GM20431 (cell line): ENCODE results near the gene ZNF148.

Experiments
- in situ Hi-C: fragments of 300-500 bp; cut with MseI, MboI; formaldehyde crosslinking; loops from one replicate; pipeline ENCODE4 v1.15.0; 2020; ENCODE audit warnings: low sequenced_read_pairs; ENCODE audit not compliant: unreplicated experiment

Gene ZNF148

DNA sequence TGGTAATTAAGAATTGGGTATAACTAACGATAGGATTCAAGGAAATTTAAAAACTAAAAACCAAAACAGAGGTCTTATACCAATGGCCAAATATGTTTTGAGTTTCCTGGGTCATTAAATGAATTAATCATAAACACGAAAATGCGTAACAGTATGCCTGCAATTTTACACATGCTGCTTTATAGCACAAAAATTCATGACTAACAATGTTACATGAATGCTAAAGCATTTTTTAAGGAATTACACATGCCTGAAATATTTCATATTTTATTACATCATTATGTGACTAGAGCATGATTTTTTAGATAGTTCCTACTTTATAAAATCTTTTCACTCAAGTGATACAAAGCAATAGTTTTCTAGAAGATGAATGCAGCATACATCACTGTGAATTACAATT, 74.7 kb downstream of the ZNF148 start:
- in situ Hi-C loops: no loop called here

DNA sequence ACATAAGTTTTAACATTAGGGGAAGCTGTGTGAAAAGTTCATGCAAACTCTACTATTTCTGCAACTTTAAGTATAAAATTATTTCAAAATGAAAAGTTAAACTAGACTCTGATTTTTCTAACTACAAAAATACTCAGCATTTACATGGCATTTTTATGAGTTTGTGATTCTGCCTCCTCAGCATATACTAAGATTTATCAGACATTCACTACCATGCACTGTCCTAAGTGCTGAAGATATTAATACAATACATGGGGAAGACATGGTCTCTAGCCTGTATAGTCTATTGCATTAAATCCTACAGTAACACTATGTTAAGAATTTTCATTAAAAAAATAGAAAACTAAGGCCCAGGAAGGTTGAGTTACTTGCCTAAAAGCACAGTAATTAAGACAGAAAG, 80.7 kb downstream of the ZNF148 start:
- in situ Hi-C loops: no loop called here

DNA sequence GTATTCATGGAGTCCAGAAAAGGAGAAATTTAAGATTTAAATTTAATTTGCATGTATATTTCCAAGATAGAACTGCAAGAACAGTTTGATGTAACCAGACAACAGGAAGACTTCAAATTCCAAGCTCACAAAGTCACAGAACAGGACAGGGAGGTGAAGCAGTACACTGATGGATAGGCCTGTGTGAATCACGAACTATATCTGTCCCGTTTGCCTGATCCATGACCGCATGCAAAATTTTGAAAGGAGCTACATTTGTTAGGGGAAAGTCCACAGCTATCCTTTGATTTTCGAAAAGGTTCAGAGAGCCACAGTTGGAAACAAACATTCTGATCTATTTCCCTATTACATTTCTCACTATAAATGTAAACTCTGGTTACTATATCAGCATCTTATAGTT, 83.1 kb downstream of the ZNF148 start:
- in situ Hi-C loops: no loop called here

DNA sequence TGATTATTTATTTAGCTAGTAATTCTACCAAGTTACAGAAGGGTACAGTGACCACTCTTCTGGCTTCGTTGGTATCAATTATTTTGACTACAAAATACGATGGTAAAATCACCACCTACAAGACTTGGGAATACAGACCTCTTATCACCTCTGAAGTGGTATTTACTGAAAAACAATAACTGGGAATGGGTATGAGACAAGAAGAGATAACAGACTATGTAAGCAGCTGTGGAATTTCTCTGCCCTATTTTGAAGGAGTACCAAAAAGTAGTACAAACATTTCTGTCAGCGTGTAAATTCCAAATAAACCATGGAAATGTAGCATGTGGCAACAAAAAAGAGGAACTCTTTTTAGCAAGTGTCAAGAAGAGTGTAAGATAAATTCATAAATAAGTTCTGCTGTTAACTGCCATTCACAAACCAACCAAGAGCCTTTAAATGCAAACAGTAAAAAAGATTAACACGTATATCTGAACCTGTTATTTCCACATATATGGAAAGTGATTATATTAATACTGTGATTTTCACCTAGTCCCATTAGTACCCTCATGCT, 85.6 kb downstream of the ZNF148 start:
- in situ Hi-C loops: no loop called here

DNA sequence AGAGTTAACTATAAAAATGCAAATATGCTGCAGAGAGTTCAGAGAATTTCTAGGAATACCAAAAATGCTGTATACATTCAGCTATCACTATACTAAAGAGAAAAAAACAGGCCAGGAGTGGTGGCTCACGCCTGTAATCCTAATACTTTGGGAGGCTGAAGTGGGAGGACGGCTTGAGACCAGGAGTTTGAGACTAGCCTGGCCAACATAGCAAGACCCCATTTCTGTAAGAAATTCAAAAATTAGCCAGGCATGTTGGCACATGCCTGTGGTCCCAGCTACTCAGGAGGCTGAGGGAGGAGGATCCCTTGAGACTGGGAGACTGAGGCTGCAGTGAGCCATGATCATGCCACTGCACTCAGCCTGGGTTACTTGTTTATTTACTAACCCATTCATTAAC, 87.9 kb downstream of the ZNF148 start:
- in situ Hi-C loops: no loop called here

DNA sequence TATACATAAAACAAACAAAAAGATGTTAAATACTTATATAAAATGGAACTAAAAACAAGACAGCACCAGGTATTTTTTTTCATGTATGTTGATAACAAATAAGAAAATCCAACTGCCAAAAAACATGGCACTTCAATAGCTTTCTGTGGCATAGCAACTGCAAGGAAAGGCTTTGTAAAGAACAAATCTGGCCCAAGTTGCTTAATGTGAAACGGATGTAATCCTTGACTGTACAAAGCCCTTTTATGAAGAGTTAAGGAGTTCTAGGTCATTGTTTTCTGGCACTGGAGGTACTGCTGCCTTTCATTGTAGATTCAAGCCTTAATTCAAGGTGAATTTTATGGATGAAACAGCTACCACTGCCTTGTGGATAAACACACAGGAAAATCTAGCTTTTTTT, 93.7 kb downstream of the ZNF148 start:
- in situ Hi-C loops: no loop called here

DNA sequence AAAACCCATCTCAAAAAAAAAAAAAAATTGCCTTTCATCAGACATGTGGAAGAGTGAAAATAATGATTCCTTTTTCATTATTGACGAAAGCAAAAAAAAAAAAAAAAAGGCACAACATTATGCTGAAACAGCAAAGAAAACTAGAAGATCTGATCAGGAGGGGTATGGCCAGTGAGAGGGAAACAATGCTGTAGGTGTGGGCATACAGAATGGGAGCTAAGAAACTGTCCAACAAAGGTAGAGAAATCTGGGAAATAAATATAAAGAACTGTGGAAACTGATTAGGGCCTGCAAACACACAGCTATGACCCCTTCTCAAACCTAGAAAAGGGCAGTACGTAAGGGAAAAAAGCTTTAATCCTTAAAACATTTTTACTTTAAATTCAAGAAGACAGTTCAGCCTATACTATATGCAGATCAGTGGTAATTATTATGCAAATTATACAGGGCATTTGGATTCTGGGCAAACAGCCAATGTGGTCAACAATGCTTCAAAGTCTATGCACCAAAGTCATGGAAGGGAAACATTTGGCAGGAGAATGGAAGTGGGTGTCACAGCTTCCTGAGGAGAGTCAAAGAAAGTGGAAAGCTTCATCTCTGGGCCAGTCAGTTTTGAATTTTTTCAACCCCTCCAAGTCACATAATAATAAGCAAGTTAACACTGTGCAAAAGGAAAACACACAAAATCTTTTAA, 94.3 kb downstream of the ZNF148 start:
- in situ Hi-C loops: no loop called here

DNA sequence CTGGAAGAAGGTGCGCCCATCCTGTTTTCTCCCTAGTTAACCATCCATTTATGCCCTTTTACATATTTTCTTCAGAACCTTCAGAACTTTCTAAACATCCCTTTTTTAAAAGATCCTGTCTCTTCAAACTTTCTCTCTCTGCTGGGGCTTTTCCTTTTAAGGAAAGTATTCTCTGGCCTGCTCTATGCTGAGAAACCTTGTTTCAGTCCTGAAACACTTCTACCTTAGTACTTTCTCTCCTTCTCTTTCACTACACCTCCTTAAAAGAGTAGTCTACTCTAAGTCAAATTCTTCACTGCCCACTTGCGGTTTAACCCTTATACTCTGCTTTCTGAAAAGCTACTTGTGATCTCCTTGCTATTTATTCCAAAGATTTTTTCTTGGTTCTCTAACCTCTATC, 97.0 kb downstream of the ZNF148 start:
- in situ Hi-C loops: no loop called here

DNA sequence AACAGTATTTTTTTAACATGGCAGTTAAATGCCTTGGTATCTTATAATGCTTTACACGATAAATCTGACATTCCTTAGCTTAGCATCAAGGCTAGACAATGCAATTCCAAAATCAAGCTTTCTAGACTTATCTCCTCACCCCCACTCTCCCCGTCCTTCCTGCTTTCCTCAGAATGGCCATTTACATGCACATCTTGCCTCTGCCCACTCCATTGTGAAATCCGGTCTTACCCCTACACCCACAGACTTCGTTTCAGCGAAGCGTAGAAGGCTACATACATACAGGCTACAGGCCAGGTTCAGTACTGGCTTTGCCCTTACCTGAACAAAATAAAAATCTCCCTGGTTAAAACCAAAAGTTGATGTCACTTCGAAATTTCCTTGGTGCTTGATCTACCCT, 104.0 kb downstream of the ZNF148 start:
- in situ Hi-C loops: no loop called here

DNA sequence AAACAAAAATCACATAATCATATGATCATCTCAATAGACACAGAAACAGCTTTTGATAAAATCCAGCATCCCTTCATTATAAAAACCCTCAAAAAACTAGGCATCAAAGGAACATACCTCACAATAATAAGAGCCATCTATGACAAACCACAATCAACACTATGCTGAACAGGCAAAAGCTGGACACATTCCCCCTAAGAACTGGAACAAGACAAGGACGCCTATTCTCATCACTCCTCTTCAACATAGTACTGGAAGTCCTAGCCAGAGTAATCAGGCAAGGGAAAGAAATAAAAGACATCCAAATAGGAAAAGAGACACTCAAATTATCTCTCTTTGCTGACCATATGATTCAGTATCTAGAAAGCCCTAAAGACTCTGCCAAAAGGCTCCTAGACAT, 107.7 kb downstream of the ZNF148 start:
- in situ Hi-C loops: no loop called here

DNA sequence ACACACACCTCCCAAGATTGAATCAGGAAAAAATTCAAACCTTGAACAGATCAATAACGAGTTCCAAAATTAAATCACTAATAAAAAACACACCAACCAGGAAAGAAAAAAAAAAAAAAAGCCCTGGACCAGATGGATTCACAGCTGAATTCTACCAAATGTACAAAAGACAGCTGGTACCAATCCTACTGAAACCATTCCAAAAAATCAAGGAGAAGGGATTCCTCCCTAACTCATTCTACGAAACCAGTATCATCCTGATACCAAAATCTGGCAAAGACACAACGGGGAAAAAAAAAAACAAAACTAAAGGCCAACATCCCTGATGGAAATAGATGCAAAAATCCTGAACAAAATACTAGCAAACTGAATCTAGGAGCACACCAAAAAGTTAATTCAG, 108.2 kb downstream of the ZNF148 start:
- in situ Hi-C loops: no loop called here

DNA sequence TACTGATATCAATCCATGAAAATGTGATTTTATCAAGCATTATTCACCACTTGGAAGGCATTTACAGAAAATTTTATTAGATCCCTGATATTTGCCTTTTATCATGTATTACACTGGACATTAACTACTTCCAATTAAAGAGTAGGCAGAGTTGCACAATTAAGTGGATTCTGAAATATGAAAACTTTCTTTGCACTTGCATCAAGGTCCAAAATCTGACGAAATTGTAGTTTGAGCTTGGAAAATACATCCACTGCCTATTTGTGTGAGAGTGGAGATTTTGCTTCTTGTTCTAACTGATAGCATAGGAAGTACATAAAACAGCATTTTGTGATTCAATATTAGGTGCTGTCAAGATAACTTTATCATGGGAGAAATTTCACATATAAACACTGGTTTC, 113.0 kb downstream of the ZNF148 start:
- in situ Hi-C loops: no loop called here

DNA sequence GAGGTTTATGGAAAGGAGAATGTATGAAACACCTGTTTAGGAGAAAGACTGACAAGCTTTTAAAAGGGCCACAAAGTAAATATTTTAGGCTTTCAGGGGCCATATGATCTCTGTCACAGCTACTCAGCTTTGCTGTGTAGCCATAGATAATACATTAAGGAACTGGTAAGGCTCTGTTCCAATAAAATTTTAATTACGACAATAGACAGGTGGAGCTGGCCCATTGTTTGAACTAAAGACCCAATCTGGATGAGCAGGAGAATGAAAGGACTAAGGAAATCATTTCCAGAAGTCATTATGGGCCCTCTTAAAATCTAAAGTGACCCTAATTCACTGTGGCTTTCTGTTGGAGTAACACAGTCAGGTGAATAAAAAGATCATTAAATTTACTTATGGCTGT, 114.1 kb downstream of the ZNF148 start:
- in situ Hi-C loops: no loop called here

DNA sequence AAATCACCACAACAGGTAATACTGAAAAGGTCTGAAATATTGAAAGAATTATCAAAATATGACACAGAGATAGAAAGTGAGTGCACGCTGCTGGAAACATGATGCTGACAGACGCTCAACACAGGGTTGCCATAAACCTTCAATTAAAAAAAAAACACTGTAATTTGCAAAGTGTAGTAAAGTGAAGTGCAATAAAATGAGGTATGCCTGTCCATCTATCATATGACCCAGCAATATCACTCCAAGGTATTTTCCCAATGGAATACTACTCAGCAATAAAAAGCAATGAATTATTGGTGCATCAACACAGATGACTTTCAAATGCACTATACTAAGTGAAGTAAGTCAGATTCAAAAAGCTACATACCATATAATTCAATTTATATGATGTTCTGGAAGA, 115.0 kb downstream of the ZNF148 start:
- in situ Hi-C loops: no loop called here

DNA sequence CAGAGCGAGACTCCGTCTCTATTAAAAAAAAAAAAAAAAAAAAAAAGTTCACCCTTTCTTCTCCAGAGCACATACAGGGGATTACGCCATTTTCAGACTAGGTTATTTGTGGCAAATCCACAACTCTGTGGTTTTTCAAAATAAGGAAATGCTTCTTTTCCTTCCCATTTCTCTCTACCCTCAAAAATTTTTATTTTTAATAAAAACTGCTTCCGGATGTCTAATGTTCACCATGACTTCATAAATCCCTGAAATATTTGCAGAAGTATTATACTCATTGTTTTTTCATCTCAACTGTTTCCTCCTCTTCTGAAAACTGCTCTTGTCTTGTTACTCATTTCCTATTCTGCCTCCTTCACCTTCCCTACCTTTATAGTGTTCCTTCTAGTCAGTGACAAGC, 117.6 kb downstream of the ZNF148 start:
- in situ Hi-C loops: no loop called here

DNA sequence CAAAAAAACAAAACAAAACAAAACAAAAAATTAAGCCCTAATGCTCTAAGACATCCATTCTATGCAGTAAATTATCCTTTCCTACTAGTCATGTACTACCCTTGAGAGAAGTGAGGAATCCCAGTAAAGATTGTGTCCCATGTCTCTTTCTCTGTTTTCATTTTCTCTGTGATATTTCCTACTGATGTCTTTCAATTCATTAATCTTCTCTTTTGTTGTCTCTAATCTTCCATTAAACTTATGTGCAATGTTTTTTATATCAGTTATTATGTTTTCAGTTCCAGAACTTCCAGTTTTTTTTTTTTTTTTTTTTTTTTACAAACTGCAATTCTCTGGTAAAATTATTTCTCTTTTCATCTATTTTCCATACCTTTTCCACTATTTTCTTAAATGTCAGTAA, 118.5 kb downstream of the ZNF148 start:
- in situ Hi-C loops: no loop called here

DNA sequence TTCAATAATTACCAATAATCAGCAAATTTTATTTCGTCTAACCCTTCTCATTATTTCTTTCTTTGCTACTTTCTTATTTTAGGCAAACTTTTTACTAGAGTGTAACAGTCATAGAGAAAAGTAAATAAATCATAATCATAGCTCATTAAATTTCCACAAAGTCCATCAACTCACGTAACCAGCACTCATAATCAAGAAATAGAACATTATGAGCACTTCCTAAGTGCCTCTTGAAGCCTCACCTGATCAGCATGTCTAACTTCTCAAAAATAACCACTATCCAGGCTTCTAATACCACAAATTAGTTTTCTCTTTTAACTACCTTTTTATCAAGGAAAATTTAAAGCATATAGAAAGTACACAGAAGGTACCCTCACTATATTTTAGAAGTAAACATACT, 124.2 kb downstream of the ZNF148 start:
- in situ Hi-C loops: no loop called here

DNA sequence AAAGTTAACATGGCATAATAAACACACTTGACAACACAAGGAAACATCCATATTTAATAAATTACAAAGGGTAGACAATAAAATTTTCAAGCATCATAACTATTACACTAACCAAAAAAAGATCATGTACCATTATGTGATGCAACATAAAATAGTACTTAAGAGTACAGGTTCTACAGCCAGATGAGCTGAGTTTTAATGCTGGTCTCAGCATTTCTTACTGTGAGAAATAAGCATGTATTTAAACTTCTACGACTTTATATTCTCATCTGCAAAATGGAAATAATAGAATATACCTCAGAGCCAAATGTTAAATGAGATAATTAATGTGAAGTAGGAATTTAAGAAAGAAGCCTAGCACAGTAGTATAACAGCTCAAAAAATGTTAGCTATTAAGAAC, 128.9 kb downstream of the ZNF148 start:
- in situ Hi-C loops: no loop called here

DNA sequence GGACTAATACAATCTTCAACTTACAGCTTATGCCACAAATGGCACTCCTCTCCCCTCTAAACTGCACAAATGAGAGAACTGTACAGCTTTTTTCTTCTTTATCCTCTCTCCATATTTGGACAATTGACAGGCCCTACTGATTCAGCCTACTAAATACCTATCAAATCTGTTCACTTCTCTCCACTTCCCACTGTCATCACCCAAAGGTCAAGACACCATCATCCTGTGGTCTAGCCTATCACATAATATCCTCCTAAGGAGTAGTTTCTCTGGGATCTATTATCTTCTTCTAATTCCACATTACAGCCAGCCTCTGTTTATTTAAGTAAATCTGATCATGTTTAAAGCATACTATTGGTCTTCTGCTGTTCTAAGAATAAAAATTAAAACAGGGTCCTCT, 129.6 kb downstream of the ZNF148 start:
- in situ Hi-C loops: no loop called here

DNA sequence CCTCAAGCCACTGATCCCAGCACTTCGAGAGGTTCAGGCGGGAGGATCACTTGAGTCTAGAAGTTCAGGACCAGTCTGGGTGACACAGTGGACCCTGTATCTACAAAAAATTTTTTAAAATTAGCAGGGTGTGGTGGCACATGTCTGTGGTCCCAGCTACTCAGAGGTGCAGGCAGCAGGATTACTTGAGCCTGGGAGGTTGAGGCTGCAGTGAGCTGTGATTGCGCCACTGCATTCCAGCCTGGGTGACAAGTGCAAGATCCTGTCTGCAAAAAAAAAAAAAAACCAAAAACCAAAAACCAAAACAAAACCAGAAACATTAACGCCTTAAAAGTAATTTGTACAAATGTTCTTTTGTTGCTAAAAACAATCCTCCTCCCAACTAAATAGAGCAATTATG, 134.6 kb downstream of the ZNF148 start:
- in situ Hi-C loops: no loop called here

DNA sequence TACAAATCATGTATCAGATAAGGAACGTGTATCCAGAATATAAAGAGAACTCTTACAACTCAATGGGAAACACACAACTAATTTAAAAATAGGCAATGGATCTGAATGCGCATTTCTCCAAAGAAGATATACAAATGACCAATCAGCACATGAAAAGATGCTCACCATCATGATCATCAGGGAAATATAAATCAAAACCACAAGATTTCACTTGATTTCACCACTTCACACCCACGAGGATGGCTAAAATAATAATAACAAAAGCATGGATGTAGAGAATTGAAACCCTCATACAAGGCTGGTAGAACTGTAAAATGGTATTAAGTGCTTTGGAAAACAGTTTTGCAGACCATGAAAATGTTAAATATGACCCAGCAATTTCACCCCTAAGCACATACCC, 135.9 kb downstream of the ZNF148 start:
- in situ Hi-C loops: no loop called here

DNA sequence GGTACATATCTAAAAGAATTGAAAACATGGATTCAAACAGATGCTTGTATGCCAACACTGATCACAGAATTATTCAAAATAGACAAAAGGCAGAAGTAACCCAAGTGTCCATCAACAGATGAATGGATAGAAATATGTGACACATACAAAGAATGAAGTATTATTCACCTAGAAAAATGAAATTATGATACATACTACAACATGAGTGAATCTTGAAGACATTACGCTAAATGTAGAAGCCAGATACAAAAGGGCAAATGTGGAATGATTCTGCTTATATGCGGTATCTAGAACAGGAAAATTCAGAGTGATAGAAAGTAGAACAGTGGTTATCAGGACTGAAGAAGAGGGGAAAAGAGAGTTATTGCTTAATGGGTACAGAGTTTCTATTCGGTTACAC, 136.4 kb downstream of the ZNF148 start:
- in situ Hi-C loops: no loop called here
